Measurements from ENCODE around the gene DIP2C.

Gene DIP2C

DNA sequence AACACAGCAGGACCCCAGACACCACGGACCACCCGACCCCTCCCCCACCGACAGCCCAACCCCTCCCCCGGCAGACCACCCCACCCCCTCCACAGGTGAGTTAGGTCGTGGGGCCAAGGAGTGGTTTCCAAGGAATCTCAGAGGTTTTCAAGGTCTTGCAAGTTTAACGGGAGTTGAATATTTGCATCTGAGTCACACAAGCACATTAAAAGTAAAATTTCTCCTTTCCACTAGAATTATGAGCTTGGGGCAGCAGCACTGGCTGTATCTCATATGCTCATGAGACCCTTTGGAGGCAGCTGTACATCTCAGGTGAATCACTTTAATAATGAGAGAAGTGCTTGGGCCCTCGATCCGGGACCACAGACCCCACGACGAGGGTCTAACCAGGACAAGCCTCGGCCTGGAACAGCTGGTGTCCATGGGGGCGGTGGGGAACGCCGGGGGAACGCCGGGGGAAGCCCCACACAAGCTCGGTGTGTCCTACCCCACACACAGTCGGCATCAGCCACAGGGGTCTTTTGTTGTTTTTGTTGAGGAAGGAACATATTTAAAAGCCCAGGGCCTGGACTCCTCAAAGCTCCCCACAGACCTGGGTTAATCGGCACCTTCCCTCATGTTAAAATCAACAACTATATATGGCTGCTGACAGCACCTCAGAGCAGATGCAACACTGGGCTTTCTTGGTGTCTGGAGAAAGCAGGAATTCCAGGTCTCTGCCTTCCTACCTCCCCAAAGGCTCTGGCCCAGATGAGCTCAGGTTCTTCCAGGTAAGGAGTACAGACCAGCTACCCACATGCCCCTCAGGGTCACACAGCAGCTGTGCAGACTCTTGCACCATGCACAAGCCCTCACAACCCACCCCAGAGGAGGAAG, 130.3 kb downstream of the DIP2C start:
- TF ChIP-seq, protein P1, sequence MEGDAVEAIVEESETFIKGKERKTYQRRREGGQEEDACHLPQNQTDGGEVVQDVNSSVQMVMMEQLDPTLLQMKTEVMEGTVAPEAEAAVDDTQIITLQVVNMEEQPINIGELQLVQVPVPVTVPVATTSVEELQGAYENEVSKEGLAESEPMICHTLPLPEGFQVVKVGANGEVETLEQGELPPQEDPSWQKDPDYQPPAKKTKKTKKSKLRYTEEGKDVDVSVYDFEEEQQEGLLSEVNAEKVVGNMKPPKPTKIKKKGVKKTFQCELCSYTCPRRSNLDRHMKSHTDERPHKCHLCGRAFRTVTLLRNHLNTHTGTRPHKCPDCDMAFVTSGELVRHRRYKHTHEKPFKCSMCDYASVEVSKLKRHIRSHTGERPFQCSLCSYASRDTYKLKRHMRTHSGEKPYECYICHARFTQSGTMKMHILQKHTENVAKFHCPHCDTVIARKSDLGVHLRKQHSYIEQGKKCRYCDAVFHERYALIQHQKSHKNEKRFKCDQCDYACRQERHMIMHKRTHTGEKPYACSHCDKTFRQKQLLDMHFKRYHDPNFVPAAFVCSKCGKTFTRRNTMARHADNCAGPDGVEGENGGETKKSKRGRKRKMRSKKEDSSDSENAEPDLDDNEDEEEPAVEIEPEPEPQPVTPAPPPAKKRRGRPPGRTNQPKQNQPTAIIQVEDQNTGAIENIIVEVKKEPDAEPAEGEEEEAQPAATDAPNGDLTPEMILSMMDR (IDR thresholded peaks at IDR 0.05; ENCODE audit: low read length, missing control alignments) = no peak
- H3K4me3 ChIP-seq (replicated peaks; ENCODE audit: low read depth, low read length) = no peak overlapping the region
- no peak for DNase-seq (ENCODE audit: low read depth)

DNA sequence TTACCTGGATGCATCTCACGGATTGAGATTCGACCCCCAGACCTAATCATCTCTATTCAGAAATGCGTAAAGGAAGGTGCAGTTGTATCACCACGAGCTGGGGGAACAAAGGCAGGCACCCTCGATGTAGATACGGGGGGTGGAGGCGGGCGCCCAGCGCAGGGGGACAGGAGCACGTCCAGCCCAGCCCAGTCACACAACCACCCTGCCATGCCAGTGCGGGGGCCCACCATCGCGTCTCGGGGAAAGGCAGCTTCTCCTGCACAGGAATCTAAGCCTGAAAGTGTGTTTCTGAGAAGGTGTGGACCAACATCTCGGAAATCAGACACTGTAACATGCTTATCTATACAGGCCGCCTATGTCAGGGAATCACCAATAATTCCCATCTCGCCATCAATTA, 131.1 kb downstream of the DIP2C start:
- DNase-seq (ENCODE audit: low read depth) = no peak
- TF ChIP-seq, protein P1 (IDR thresholded peaks at IDR 0.05; ENCODE audit: low read length, missing control alignments) = no peak
- H3K4me3 ChIP-seq (replicated peaks; ENCODE audit: low read depth, low read length) = no peak overlapping the region

DNA sequence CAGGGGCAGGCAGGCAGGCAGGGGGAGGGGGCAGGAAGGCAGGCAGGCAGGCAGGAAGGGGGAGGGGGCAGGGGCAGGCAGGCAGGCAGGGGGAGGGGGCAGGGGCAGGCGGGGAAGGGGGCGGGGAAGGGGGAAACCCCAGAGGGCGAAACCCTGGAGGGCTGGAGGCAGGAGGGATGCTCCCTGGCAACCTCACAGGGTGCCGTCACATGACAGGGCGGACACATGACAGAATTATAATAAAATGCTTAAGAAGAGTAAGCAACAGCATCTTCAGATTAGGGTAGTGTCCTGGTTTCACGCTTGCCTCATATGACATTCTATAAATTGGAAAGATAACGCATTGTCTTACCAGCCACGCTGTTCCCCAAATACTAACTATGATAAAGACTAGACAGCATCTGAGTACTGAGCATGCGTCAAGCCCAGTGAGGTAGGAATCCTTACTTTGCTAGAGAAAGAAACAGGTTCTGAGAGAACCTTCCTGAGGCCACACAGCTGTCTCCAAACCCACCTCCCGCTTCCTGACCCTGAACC, 131.6 kb downstream of the DIP2C start:
- no peak for DNase-seq (ENCODE audit: low read depth)
- TF ChIP-seq, protein P1 (IDR thresholded peaks at IDR 0.05; ENCODE audit: low read length, missing control alignments) = no peak

DNA sequence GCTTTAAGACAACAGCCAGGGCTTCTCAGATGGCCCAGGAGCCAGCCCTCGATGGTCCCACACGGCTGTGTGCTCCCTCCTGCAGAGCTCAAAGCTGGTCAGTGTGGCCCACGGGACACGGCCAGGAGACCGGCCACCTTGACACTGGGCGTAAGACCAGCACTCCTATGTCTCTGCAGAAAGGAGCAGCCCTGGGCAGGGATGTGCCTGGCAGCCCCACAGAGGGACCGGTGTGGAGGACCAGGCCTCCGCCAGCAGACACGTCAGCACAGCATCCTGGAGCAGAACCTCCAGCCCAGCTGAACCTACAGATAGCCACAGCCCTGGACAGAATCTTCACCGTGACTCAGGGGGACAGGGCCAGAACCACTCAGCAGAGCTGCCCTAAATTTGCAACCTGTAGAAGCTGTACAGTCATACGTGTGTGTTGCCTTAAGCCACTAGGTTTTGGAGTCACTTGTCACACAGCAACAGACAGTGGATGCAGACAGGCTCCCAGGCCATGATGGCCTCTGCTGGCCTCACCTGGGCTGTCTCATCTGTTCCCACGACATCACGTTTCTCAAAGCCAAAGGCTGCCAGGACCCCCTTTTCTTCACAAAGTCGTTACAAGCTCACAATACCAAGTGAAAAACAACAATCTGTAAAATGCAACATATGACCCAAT, 132.4 kb downstream of the DIP2C start:
- no peak for DNase-seq (ENCODE audit: low read depth)
- TF ChIP-seq, protein P1 (IDR thresholded peaks at IDR 0.05; ENCODE audit: low read length, missing control alignments) = no peak
- H3K4me3 ChIP-seq (replicated peaks; ENCODE audit: low read depth, low read length) = no peak overlapping the region

More for the DNA sequence above, 131.6 kb downstream of the DIP2C start:
- H3K4me3 ChIP-seq (replicated peaks; ENCODE audit: low read depth, low read length) = no peak overlapping the region

DNA sequence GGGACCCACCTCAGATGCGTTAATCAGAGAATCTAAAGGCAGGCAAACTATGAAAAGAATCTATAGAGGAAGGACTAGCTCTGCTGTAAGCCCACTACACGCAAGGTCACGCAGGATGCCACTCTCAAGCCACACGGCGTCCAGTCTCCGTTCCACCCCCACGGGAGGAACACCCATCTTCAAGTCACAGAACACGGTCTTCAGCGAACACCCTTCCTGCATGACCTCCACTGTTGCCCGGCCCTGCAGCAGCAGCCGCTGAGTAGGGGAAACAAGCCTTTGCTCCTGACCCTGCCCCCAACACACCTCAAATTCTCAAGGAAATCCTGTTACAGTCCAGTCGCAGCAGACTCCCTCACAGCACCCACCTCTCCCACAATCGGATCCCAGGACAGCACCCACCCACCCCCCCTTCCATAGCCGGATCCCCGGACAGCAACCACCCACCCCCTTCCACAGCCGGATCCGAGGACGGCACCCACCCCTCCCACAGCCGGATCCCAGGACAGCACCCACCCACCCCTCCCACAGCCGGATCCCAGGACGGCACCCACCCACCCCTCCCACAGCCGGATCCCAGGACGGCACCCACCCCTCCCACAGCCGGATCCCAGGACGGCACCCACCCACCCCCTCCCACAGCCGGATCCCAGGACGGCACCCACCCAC, 133.7 kb downstream of the DIP2C start:
- H3K4me3 ChIP-seq (replicated peaks; ENCODE audit: low read depth, low read length) = no peak overlapping the region
- TF ChIP-seq, protein P1 (IDR thresholded peaks at IDR 0.05; ENCODE audit: low read length, missing control alignments) = no peak
- no peak for DNase-seq (ENCODE audit: low read depth)

DNA sequence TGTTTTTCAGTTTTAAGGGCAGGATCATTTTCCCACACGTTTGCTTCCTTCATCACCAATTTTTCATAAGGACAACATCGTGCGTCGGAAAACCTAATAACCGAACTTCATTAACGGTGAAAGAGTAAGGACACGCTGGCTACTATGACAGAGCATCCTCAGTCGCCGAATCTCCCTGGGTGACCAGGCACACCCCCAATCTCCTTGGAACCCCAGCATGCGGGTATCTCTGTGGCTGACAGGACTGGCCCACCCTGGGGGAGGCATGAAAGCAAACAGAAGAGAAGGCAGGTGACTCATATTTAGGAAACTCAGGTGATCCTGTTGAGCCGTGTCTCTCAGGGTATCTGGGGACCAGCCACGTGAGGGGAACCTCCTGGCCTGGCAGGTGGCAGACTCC, 134.2 kb downstream of the DIP2C start:
- H3K4me3 ChIP-seq (replicated peaks; ENCODE audit: low read depth, low read length) = no peak overlapping the region
- DNase-seq (ENCODE audit: low read depth) = no peak
- TF ChIP-seq, protein P1 (IDR thresholded peaks at IDR 0.05; ENCODE audit: low read length, missing control alignments) = no peak

Measured in fibroblast of pulmonary artery (primary cell).